T-helper 9 cell (primary cell): Measurements from ENCODE around the gene ABL1.

Experiments
- DNase-seq: peaks from one replicate; pipeline ENCODE4 v3.0.0-alpha.2; 2020

Gene ABL1

GRCh38 chr9:130921300-130921988 is 86.4 kb downstream of the ABL1 start:
- DNase-seq: no peak

GRCh38 chr9:130921989-130922892 is 87.2 kb downstream of the ABL1 start:
- DNase-seq: no peak

DNA sequence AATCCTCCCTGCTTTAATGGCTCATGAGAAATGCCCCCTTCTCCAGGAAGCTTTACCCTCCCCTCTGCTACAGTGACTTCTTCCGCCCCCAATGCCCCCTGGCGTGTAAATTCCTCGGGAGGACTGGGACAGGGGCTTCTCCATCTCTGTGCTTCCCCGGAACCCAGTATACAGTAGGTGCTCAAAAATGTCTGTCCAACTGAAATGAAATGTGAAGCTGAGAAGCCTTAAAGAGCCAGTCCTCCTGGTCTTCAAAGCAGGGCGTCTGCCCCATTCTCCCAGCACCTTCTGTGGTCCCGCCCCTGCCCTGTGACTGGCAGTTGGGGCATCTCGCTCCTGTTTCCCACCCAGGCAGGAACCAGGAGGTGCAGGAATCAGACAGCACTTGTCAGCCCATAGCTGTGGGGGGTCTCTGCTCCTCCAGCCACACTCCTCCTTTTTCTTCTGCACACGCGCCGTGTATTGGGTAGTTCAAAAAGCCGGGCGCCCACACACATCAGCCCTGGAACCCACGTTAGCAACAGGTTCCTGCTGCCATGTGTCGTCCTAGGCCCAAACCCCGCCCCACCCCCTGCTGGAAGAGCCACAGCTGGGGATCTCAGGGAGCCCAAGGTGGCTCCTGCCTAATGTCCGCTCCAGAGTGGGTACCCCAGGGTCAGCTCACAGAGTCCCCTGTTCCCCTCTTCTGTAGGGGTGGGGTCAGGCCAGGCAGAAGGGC is 88.0 kb downstream of the ABL1 start:
- no peak for DNase-seq

GRCh38 chr9:130923611-130924447 is 88.8 kb downstream of the ABL1 start:
- no peak for DNase-seq

DNA sequence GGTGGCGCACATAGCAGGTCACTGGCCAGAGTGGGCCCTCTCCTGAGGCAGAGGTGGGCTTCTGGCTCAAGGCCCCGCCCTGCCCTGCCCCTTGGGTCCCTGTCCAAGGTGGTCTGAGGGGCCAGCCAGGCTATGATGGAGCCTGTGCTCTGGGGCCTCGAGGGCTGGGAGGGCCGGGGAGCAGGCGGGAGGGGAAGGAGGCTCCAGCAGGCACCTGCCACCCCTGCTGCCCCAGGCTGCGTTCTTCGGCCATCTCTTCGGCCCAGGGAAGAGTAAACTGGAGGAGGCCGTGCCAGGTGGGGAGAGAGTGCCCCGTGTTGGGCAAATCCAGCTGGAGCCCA is 89.4 kb downstream of the ABL1 start:
- no peak for DNase-seq

DNA sequence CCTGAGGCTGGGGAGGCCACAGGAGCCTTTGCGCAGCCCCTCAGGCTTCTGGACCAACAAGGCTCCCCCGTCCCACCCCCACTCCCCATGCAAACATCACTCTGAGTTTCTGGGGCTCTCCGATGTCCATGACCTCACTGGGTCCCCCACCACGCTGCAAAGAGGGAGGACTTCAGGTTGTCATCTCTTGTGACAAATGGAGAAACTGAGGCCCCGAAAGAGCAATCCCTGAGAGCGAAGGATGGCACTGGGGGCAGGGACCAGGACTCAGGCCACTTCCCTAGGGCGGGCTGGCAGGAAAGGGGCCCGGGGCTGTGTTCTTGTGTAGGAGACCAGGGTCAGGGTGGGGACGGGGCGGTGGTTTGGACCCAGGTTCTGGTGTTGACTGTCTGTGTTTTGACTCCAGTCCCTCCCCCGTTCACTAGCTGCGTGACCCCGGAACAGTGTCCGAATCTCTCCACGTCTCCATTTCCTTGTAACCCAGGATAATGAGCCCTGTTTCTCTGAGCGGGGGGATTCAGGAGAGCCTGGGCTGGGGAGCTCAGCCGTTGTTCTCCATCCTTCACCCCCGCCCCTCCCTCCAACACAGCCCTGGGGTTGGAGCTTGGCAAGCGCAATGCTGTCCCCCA is 90.1 kb downstream of the ABL1 start:
- DNase-seq: no peak

- DNase-seq: no peak
These were observed 92.3 kb downstream of the ABL1 start for GRCh38 chr9:130927338-130927737.

DNA sequence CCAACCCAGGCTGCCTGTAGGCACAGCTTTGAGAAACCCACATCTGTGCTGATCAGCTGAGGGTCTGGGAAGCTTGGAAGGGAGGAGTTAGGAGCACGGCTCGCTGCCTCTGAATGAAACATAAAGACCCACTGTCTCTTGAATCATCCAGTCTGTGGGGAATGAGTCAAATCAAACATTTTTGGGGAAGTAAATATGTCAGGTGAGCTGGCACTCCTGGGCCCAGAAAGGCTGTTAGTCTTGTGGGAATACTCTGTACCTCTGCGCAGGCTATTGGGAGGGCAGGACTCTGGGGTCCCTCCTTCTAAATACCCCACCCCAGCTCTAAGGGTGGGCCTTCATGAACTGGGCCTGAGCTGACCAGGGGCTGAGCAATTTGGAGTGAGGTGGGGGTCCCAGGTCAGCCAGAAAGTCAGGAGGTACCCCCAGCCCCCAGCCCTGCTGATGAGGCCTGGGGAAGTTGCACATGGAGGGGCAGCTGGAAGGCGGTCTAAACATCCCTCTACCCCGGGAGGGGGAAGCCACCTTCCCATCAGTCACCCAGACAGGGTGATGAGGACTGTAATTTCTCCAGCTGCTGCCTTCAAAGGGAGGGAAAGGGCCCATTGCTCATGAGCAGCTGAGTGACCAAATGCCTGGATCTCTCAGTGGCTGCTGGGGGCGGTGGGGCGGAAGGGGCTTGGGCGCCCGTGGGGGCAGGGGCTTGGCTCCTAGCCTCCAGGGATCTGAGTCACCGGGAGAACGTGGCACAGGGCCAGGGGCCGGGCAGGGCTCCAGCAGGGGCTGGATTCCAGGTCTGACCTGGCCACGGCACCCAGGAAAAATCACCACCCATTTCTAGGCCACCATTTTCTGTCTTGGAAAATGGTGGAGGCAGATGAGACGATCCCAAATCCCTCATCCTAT is 93.2 kb downstream of the ABL1 start:
- no peak for DNase-seq

GRCh38 chr9:130929571-130930038 is 94.6 kb downstream of the ABL1 start:
- DNase-seq: no peak

GRCh38 chr9:130930132-130930803 is 95.2 kb downstream of the ABL1 start:
- DNase-seq: no peak

GRCh38 chr9:130930804-130931349 is 95.8 kb downstream of the ABL1 start:
- DNase-seq: no peak

DNA sequence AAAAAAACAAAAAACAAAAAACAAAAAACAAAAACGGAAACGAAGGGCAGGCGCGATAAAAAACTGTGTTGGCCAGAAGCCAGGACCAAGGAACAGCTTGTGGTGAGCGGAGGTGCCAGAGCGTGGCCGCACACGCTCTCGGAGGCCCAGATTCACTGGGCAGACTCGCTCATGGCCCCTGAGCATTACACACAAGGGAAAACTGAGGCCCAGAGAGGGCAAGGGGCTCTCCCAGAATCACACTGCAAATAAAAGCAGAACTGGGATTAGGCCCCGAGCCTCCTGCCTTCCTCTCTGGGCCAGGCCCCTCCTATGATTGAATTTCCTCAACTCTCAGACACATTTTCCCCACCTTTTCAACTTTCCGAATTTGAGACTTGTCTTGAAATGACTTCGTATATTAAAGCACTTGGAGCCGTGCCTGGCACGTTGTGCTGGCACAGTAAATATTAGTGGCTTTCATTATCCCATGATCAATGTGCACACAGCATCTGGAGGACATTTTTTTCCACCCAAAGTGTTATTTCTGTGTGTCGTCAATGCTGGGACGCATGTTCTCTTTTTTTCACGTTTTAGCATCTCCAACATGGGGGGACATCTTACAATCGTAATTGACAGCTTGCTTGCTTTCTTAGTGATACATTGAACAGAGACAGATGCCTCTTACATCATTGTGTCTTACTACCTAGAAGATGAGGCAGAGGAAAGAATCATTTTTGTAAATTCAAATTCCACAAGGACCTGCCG is 96.6 kb downstream of the ABL1 start:
- DNase-seq: no peak

DNA sequence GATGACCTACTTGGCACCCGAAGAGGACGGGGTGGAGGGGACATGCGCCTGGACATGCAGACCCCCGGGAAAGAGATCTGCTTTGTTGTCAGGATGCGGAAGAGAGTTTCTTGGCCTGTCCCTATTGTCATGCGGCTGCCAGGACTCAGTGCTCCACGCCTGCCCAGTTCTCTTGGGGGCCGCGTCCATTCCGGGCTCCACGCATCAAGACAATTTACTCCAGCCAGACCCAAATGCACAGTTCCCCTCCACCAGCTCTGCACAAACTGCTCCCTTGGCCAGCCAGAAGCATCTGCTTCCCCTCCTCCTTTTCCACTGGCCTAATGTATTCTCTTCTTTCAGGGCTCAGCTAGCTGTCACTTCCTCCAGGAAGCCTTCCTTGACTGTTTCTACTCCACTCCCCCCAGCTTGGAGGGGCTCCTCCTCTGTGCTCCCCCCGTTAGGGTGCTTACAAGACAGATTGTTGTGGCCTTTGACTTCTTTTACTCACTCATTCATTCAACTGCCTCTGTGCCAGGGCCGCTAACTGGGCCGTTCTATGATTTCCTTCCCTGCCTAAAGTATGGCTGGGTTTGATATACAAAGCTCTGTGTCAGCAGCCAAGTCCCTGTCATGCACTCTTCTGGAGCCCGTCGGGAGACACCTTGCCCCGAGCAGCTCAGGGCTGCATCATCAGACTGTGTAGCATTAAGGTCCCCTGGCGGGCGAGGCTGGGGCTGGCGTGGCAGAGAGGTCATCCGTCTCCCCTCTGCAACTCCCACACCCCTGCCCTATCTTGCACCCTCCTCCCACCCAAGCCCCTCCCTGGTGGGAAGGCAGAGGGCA is 97.4 kb downstream of the ABL1 start:
- no peak for DNase-seq

- no peak for DNase-seq
These were observed 98.3 kb downstream of the ABL1 start for GRCh38 chr9:130933114-130934046.

GRCh38 chr9:130934246-130934645 is 99.2 kb downstream of the ABL1 start:
- DNase-seq: no peak

DNA sequence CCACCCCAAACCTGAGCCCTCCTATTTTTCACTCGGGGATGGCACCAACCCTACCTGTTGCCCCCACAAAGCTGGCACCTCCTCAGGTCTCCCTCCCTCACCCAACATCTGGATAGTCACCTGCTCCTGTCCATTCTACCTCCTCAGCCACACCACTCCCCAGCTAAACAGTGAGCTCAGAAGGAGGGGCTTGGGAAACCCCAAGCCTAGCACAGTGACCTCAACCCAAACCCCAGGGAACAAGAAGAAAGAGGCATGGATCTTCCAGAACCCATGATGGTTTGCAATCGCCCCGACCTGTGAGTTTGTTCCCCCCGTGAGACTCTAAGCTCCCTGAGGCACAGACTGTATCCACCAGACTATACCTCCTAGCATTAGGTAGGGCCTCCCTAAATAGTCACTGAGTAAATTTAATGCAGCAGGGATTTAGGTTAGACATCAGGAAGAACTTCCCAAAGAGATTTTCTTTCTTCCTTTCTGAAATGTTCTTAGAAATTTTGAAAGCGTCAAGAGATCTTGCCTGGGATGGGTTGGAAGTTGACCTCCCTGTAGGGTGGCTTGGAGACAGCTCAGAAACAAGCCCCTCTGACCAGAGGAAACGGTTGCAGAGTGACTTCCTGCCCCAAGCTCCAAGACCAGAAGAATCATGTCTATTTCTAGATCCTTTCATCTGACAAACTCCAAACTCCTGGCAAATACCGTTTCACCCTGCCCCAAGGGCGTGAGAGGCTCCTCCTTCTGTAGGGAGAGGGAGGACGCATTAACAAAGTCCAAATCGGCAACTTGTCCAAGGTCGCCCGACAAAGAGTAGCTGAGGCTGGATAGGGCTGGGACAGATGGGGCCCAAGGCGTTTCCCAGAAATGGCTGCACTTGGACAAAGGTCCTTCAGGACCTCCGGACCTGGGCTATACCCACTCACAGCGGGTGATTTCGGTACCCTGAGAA is 99.9 kb downstream of the ABL1 start:
- DNase-seq: no peak
